ENCODE data around the gene APP.

APP gene

DNA sequence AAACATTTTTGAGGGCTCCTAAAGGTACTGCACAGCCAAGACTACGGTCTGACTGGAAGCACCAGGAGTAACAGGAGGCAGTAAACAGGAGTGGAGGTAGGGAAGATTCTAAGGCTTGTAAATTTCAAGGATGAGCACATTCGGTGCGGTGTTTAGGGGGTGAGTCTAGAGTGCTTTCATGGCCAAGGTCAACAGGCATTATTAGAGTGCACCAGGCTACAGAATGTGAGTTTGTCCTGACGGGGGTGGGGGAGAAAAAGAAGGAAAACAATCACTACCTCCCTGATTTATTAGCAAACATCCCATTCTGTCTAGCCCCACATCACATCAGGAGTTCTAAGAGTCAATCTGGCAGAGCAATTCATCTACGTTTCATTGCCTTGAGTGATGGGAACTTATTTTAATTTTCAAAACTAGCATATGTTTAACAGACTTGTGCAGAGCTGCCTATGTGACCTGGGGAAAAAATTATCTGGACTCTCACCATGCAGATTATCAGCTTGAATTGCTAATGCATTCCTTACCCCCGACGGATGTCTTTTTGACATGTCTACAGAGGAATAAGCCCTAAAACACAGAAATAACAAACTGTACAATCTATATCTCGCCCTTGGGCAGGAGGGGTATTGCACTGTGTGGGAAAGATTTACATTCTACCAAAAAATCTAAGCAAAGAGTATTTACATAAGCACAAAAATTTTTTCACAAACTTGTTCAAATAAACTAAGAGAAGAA is 45.0 kb downstream of the APP start:
- no peak for DNase-seq

GRCh38 chr21:26124896-26125295 is 45.7 kb downstream of the APP start:
- no peak for DNase-seq

- no peak for DNase-seq
These were observed 46.1 kb downstream of the APP start for GRCh38 chr21:26124421-26124833.

GRCh38 chr21:26123012-26123411 is 47.6 kb downstream of the APP start:
- no peak for DNase-seq

DNA sequence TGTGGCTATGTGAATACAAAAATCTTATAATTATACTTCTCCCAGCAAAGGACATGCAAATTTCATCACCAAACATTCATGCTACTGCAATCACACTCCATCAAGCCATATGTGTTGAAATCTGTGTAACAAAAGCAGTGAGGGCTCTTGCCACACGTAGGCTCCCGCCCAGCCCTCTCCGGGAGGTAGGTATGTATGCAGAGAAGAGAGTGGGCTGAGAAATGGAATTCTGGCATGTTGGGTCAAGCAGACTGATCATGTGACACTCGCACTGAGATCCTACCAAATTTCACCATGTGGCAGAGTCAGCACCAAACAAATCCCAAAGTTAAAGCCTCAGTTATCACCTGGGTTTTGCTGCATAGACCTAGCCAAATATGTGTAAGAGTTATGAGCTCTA is 49.7 kb downstream of the APP start:
- DNase-seq: no peak

- no peak for DNase-seq
These were observed 50.7 kb downstream of the APP start for GRCh38 chr21:26119906-26120305.

DNA sequence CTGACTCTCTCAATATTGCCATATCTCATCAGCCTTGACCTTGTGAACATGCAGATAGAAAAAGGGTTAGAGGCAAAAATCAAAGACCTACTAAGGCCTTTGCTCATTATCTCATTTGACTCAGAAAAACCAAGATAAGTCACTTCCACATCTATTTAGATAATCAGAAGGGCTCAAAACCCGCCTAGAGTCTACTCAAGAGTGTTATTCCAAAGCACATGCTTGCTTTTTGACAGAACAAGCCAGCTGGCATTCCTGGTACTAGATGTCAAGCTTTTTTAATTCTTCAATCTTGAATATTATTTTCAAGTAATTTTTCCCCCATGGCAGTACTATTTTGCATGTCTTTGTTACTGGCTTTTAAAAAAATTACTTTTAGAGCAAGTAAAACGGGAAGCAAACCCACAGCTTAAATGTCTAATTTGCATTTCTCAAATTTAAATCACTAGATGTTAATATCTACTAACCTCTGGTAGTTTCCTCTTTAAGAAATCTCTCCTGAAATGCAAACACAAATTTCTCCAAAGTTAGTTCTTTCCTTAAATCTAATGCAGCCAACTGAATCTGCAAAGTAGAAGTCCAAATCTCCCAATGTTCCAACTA is 51.5 kb downstream of the APP start:
- no peak for DNase-seq

- no peak for DNase-seq
These were observed 52.6 kb downstream of the APP start for GRCh38 chr21:26117972-26118367.

GRCh38 chr21:26117324-26117971 is 53.1 kb downstream of the APP start:
- DNase-seq: no peak

DNA sequence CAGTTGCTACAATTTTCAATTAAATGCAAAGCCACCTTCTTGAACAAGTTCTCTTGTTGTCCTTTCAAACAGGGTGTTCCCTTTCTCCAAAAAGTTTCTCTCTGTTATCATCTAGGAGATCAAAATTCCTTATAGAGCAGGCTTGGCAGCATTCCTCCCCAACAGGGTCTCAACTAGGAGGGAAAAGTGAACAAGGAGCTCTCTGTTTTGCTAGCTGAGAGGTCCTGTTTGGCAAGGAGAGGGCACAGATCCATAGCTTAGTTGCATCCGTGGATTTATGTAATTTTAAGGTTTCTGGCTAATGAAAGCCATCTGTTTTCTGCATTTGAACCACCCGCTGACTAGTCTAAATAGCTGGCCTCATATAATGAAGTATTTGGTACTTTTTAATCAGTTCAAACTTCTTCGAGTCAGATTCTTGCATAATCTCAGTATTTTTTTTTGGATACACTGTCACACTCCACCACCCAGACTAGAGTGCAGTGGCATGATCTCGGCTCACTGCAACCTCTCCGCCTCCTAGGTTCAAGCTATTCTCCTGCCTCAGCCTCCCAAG is 54.0 kb downstream of the APP start:
- DNase-seq: no peak

- no peak for DNase-seq
These were observed 54.7 kb downstream of the APP start for GRCh38 chr21:26115899-26116298.

DNA sequence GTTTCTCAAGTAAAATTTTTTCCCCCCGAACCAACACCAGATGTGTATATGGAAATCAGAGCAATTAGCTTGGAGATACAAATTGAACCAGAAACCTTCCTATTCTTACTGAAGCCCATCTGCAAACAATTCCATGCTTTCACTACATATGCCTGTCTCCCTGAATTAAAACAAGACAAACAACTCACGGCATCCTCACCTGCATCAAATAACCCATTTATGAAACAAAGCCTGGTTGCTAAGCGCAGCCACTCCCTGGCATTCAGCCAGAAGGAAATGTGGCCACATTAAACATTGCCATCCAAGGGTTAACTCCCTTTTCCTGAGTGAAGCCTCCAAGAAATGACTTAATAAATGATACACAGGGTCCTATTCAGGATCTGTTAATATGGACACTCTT is 55.3 kb downstream of the APP start:
- DNase-seq: peak; percentile 73

- no peak for DNase-seq
These were observed 57.6 kb downstream of the APP start for GRCh38 chr21:26112975-26113374.

DNA sequence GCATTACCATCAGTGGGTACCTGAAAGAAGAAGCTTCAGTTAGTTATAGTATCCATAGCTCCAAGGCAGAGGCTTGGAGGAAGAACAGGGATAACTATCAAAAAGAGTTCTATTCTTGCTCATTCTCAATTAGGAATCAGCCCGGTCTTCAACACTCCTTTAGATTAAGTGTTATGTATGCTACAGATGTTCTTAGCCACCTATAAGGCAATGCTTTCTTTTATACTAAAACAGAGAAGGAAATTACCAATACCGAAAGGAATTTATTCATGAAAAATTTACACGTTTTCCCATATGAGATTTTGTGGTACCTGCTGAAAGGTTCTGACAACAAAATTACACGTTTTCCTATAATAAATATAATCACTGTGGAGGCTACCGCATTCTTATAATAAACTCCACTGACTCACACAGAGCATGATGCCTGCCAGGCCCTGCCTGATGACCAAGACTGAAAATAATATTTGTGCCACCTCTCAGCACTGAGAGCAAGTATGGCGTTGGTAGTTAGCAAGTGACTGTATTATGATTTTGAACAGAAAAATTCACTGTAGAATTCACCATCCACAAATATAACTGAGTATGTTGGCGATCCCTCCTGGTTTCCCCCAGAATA is 58.3 kb downstream of the APP start:
- DNase-seq: no peak

DNA sequence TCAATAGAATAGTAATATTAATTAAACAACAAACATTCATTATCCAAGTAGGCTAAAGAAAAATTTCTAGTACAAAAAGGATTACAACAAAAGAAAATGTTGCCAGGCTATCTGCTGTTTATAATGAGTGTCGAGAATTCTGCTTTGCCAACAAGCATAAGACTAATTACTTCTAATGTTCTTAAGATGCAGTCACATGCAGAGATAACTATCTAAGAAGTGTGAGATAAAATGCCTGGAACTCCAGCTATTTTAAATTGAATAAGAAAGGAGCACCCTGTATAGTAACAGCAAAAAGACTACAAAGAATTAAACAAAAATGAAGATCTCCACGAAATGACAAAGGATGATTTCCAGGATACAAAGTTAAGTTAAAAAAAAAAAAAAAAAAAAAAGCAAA is 59.9 kb downstream of the APP start:
- DNase-seq: no peak

GRCh38 chr21:26107429-26107828 is 63.1 kb downstream of the APP start:
- DNase-seq: peak; percentile 6

GRCh38 chr21:26106562-26106961 is 64.0 kb downstream of the APP start:
- DNase-seq: no peak

DNA sequence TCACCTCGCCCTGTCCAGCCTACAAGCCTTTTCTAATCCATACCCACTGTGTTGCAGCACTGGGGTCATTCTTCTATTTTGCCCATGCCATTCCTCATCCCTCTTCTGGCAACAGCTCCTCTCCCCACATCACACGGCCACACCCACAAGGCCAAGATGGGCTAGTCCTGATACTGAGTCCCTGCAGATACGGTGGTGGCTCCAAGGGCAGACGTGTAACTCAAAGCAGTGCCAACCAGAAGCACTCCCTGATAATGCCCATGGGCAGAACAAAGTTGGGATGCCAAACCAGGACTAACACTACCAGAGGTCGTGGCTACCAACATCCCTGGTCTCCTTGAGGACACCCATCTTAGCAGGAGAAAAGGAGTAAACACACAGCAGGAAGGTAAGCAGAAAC is 64.8 kb downstream of the APP start:
- no peak for DNase-seq

DNA sequence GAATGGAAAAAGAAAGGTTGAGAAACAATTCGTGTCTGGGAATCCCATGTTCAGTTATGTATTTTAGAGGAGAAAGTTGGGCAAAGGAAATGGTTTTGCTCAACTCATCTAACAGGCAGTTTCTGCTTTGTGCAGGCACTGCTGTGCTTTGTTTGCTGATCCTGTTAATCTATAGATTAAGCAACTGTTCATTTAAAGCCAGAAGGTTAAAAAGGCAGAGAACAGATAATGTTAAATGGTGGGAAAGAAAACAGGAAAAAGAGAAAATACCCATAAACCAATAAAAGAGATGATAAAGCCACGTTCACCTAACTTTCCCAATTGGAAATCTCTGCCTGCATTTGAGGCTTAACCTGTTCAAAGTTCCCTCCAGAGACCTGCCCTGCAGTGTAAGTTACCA is 70.0 kb downstream of the APP start:
- DNase-seq: no peak

GRCh38 chr21:26099610-26100219 is 70.9 kb downstream of the APP start:
- peak; percentile 42 for DNase-seq

GRCh38 chr21:26098772-26099397 is 71.7 kb downstream of the APP start:
- DNase-seq: no peak

DNA sequence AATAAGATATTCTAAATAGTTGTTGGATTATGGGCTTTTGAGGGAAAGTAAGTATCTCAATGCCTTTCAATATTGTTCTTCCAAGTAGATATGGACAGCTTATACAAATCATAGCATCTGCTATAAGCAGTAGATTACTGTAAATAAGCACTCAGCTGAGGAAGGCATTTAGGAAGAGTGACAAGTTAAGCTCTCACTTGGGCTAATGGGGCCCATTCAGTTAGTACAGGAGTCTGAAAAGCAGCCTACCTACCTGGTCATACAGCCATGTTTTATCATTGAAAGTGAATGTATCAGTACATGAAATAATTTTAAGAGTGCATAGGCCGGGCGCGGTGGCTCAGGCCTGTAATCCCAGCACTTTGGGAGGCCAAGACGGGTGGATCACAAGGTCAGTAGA is 73.1 kb downstream of the APP start:
- DNase-seq: no peak
